ENCODE data around the gene CCDC12. TPM values are rescaled to one million over a fixed set of nuclear protein-coding genes. Genes with fewer than 3 reads are reported as not detected.

The CCDC12 gene
- total and polyA plus RNA-seq, 5 experiments from 2014 or later: 58.8 to 106 (median 81.9) TPM

GRCh38 chr3:46991406-46992165 lies 15.0 kb upstream of the CCDC12 start:
- ATAC-seq: no peak
- peaks cover 26 to 46% (median 41%) of the 10 kb centered on the region in 4 donors for H3K4me1 Mint-ChIP-seq
- no peaks in the 10 kb centered on the region for H3K27me3 Mint-ChIP-seq
- H3K36me3 Mint-ChIP-seq: no peaks in the 10 kb centered on the region
- DNase-seq: no peak
- no peak overlapping the region for H3K4me3 Mint-ChIP-seq
- POLR2A ChIA-PET: interaction anchor here (0.7 to 1.5 kb wide), 3 partner anchors 12 to 15 kb away, joined by 3 to 12 read pairs (median 3); partner anchors contain the start of gene NBEAL2
- peak overlapping the region in 3 of 10 donors; percentile 32 to 58 (median 44) for H3K27ac Mint-ChIP-seq
- H3K9me3 Mint-ChIP-seq: no peaks in the 10 kb centered on the region

DNA sequence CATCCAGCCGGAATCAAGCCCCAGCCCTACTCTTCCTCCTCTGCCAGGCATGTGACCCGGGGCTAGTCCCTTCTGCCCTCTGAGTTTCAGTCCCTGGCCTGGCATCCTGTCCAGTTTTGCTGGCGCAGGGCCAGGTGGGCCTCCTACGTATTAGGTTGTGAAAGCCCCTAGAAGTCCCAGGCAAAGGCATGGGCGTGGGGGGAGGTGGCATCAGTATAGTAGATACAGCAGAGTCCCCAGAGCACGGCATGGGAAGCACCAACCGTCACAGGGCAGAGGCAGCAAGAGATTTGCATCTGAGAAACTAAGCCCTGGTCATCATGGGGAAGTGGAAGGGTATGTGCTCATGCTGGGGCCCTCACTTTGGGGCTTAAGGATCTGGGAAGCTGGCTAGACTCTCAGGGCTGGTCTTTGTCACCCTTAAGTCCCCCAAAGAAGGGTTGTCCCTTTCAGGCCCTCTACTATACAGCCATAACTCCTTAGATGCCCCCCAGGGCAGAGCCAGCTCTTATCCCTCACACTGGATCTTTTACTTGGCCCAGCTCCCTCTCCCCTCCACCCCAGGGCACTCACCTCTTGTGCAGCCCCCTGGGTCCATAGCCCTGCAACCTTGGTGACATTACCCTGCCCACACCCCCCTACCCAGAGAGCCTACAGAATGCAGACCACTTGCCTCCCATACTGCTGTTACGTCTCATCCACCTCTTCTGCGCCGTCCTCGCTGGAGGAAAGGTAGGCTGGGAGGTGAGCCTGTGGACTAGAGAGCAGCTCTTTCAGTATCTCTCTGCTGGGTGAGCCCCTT lies 14.2 kb upstream of the CCDC12 start:
- Mint-ChIP-seq H3K4me3 (no peak overlapping the region), H3K4me1 (peaks cover 32 to 55% (median 48%) of the 10 kb centered on the region in 4 donors), H3K9me3 (no peaks in the 10 kb centered on the region), H3K27me3 (no peaks in the 10 kb centered on the region), H3K27ac (peak overlapping the region in 8 of 10 donors; percentile 23 to 84 (median 56)), H3K36me3 (no peaks in the 10 kb centered on the region)
- POLR2A ChIA-PET: interaction anchor here (0.7 to 3.6 kb wide), 3 partner anchors 11 to 15 kb away, joined by 3 to 23 read pairs (median 3); partner anchors contain the start of gene NBEAL2
- DNase-seq (no peak), ATAC-seq (no peak)

DNA sequence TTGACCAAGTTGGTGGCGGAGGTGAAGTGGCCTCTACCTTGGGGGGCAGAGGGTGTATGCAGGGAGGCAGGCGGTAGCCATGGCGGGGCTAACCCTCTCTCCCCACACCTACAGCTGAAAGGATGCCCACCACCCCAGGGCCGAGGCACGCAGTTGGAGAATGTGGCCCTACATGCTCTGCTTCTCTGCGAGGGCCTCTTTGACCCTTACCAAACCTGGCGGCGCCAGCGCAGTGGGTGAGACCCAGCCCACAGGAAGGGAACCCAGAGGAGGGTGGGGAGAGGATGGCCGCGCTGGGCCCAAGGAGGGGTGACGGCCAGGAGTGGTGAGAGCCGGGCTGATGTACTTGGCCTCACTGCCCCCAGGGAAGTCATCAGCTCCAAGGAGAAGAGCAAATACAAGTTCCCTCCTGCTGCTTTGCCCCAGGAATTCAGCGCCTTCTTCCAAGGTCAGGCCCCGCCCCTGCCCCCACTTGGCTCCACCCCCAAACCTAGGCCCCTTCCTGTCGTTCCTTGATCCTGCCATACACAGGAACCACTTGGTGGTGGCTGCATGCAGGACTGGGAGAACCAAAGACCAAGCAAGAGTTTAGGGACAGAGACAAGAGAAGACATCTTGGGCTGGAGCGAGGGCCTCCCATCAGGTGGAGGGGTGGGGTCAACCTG lies 12.7 kb upstream of the CCDC12 start:
- H3K9me3 Mint-ChIP-seq: no peaks in the 10 kb centered on the region
- POLR2A ChIA-PET: interaction anchor here (0.7 to 3.6 kb wide), 3 partner anchors 10 to 20 kb away, joined by 3 to 23 read pairs (median 3); partner anchors contain the start of gene NBEAL2
- ATAC-seq (no peak), DNase-seq (no peak)
- H3K27me3 Mint-ChIP-seq: no peaks in the 10 kb centered on the region
- peak overlapping the region in 3 of 10 donors; percentile 1 to 58 (median 58) for H3K4me3 Mint-ChIP-seq
- H3K36me3 Mint-ChIP-seq: no peaks in the 10 kb centered on the region
- H3K27ac Mint-ChIP-seq: peak overlapping the region in 9 of 10 donors; percentile 32 to 90 (median 63)
- H3K4me1 Mint-ChIP-seq: peaks cover 39 to 70% (median 61%) of the 10 kb centered on the region in 4 donors

- Mint-ChIP-seq H3K4me1 (peaks cover 39 to 74% (median 64%) of the 10 kb centered on the region in 4 donors), H3K4me3 (peak overlapping the region in 5 of 10 donors; percentile 13 to 58 (median 53)), H3K9me3 (no peaks in the 10 kb centered on the region), H3K27me3 (no peaks in the 10 kb centered on the region), H3K27ac (peak overlapping the region in 9 of 10 donors; percentile 32 to 90 (median 69)), H3K36me3 (no peaks in the 10 kb centered on the region)
- no peak for DNase-seq
- ATAC-seq: no peak
- POLR2A ChIA-PET: interaction anchor here (0.7 to 3.6 kb wide), 2 partner anchors 9 to 20 kb away, joined by 3 to 23 read pairs; partner anchors contain the start of gene NBEAL2
These were observed 12.1 kb upstream of the CCDC12 start for GRCh38 chr3:46988616-46989015.

- peak; percentile 96 to 99 for ATAC-seq
- POLR2A ChIA-PET: interaction anchor here (0.7 to 4.1 kb wide), 9 partner anchors 8 to 176 kb away, joined by 3 to 23 read pairs (median 4); partner anchors contain the start of genes CCDC12, NBEAL2 and SETD2
- H3K9me3 Mint-ChIP-seq: no peaks in the 10 kb centered on the region
- H3K4me1 Mint-ChIP-seq: peaks cover 39 to 77% (median 66%) of the 10 kb centered on the region in 4 donors
- H3K27me3 Mint-ChIP-seq: no peaks in the 10 kb centered on the region
- H3K36me3 Mint-ChIP-seq: no peaks in the 10 kb centered on the region
- DNase-seq: peak; percentile 72 to 92 (median 85)
- H3K4me3 Mint-ChIP-seq: peak overlapping the region; percentile 53 to 81 (median 74)
- peak overlapping the region; percentile 56 to 95 (median 85) for H3K27ac Mint-ChIP-seq
These were observed 11.3 kb upstream of the CCDC12 start for GRCh38 chr3:46987743-46988401.

DNA sequence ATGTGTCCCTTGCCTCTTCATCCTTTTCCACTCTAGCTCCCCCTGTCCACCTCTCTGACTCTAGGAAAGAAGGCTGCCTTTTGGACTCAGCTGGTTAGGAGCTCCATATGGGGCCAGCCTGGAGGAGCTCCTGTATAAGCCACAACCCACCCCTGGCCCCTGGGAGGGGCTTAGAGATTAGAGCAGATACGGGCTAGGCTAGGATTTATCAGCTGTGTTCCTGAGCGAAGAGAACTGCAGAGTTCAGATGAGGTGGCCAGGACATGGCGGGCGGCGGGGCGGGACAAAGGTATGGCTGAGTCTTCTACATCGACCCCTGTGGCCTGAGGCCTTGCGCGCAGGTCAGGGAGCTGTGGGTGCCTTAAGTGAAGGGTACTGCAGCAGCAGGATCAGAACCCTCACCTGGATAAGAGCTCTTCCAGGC lies 10.8 kb upstream of the CCDC12 start:
- Mint-ChIP-seq H3K4me3 (peak overlapping the region; percentile 53 to 81 (median 74)), H3K9me3 (no peaks in the 10 kb centered on the region), H3K27ac (peak overlapping the region; percentile 56 to 95 (median 85)), H3K36me3 (no peaks in the 10 kb centered on the region), H3K4me1 (peaks cover 43 to 82% (median 72%) of the 10 kb centered on the region in 4 donors), H3K27me3 (no peaks in the 10 kb centered on the region)
- DNase-seq: no peak
- peak in 1 of 2 donors; percentile 1 for ATAC-seq
- POLR2A ChIA-PET: interaction anchor here (0.7 to 4.1 kb wide), 9 partner anchors 8 to 177 kb away, joined by 3 to 23 read pairs (median 4); partner anchors contain the start of genes CCDC12, NBEAL2 and SETD2

GRCh38 chr3:46986782-46987310 lies 10.3 kb upstream of the CCDC12 start:
- peak overlapping the region; percentile 63 to 95 (median 84) for H3K27ac Mint-ChIP-seq
- ATAC-seq (no peak), DNase-seq (no peak)
- H3K4me1 Mint-ChIP-seq: peaks cover 43 to 81% (median 74%) of the 10 kb centered on the region in 4 donors
- no peaks in the 10 kb centered on the region for H3K36me3 Mint-ChIP-seq
- POLR2A ChIA-PET: interaction anchor here (0.8 to 4.1 kb wide), 6 partner anchors 7 to 131 kb away, joined by 3 to 23 read pairs (median 4); partner anchors contain the start of genes CCDC12 and NBEAL2
- H3K4me3 Mint-ChIP-seq: peak overlapping the region in 9 of 10 donors; percentile 53 to 81 (median 75)
- H3K27me3 Mint-ChIP-seq: no peaks in the 10 kb centered on the region
- no peaks in the 10 kb centered on the region for H3K9me3 Mint-ChIP-seq

DNA sequence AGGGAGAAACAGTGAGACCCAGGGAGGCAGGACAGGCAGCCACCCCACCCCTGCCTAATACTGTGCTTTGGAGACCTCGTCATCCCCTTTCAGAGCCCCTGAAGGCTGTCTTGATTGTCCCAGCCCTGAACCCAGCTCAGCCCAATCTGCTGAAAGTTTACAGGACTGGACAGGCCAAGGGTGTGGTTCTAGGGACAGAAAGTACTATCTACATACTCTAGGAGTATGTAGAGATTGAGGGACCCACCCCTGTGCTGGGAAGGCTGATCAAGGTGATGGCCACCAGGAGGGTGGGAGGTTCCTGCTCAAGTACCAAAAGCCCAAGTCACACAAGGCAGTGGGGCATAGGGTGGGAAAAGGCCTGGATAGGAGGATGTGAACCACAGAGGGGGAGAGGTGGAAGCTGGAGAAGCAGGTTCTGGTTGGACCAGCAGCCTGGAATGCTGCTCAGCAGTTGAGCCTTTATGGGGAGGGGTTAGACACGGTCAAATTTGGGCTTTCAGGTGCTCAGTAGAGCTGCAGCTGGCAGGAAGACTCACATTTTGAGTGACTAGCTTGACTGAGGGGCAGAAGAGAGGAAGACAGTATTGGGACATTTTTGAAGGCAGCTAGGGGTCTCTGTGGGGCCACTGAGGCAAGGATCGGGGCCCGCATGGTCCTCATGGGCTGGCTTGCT lies 9.6 kb upstream of the CCDC12 start:
- POLR2A ChIA-PET: interaction anchor here (0.6 to 4.1 kb wide), 3 partner anchors 9 to 1196 kb away, joined by 3 to 23 read pairs (median 4); partner anchors contain the start of gene CCDC12
- ATAC-seq: no peak
- peak overlapping the region; percentile 63 to 91 (median 80) for H3K27ac Mint-ChIP-seq
- H3K4me3 Mint-ChIP-seq: peak overlapping the region in 9 of 10 donors; percentile 20 to 81 (median 74)
- no peaks in the 10 kb centered on the region for H3K9me3 Mint-ChIP-seq
- H3K4me1 Mint-ChIP-seq: peaks cover 47 to 85% (median 80%) of the 10 kb centered on the region in 4 donors
- DNase-seq: no peak
- no peaks in the 10 kb centered on the region for H3K36me3 Mint-ChIP-seq
- H3K27me3 Mint-ChIP-seq: no peaks in the 10 kb centered on the region

DNA sequence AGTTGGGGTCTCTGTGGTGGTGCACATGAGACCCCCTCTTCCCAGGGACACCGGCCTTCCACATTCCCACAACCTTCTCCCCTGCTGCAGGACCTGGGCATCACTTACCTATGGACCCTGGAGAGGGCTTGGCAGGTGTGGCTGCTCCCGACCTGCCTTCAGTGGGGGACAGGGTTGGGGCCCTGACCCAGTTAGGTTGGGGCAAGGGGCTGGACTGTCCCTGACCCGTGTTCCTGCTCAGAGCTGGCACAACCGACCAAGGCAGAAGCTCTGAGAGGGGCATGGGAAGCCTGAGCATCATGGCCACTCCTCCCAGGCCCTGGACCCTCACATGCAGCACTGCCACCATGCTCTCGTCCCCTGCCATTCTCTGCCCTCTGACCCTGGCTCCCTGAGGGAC lies 9.0 kb upstream of the CCDC12 start:
- no peaks in the 10 kb centered on the region for H3K27me3 Mint-ChIP-seq
- no peak for DNase-seq
- H3K4me1 Mint-ChIP-seq: peaks cover 47 to 90% (median 84%) of the 10 kb centered on the region in 4 donors
- no peaks in the 10 kb centered on the region for H3K9me3 Mint-ChIP-seq
- ATAC-seq: no peak
- peak overlapping the region in 3 of 10 donors; percentile 38 to 75 (median 58) for H3K4me3 Mint-ChIP-seq
- peak overlapping the region in 8 of 10 donors; percentile 7 to 90 (median 36) for H3K27ac Mint-ChIP-seq
- H3K36me3 Mint-ChIP-seq: no peaks in the 10 kb centered on the region
- POLR2A ChIA-PET: interaction anchor here (4.1 kb wide), 1 partner anchor 9 kb away, joined by 23 read pairs; the partner anchor contains the start of gene CCDC12

GRCh38 chr3:46984591-46985459 lies 8.3 kb upstream of the CCDC12 start:
- POLR2A ChIA-PET: interaction anchor here (4.1 kb wide), 1 partner anchor 8 kb away, joined by 23 read pairs; the partner anchor contains the start of gene CCDC12
- H3K36me3 Mint-ChIP-seq: no peaks in the 10 kb centered on the region
- H3K4me3 Mint-ChIP-seq: peak overlapping the region in 4 of 10 donors; percentile 15 to 51 (median 31)
- H3K27ac Mint-ChIP-seq: peak overlapping the region in 8 of 10 donors; percentile 5 to 86 (median 62)
- ATAC-seq: no peak
- no peaks in the 10 kb centered on the region for H3K9me3 Mint-ChIP-seq
- no peak for DNase-seq
- no peaks in the 10 kb centered on the region for H3K27me3 Mint-ChIP-seq
- H3K4me1 Mint-ChIP-seq: peaks cover 42 to 89% (median 79%) of the 10 kb centered on the region in 4 donors
